ENCODE results near the gene OSBPL10.
A peak's percentile ranks its signal among the peaks of the same experiment; 100 is the strongest.

The OSBPL10 gene

DNA sequence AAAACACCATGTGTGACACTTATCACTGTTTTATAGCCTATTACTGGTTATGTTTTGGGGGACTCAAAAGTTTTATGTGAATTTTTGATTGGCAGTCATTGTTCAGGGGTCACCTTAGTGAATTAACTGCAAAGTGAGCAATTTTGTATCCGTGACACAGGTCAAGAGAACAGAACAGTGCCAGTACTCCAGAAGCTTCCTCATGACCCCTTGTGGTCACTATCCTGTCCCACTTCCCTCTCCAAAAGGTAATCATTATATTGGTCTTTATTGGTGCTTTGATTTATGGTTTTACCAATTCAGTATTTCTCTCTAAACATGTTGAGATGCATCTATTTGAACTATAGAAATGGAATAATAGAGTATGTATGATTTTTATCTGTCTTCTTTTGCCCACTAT lies 341.2 kb downstream of the OSBPL10 start:
- TF ChIP-seq, protein P1, sequence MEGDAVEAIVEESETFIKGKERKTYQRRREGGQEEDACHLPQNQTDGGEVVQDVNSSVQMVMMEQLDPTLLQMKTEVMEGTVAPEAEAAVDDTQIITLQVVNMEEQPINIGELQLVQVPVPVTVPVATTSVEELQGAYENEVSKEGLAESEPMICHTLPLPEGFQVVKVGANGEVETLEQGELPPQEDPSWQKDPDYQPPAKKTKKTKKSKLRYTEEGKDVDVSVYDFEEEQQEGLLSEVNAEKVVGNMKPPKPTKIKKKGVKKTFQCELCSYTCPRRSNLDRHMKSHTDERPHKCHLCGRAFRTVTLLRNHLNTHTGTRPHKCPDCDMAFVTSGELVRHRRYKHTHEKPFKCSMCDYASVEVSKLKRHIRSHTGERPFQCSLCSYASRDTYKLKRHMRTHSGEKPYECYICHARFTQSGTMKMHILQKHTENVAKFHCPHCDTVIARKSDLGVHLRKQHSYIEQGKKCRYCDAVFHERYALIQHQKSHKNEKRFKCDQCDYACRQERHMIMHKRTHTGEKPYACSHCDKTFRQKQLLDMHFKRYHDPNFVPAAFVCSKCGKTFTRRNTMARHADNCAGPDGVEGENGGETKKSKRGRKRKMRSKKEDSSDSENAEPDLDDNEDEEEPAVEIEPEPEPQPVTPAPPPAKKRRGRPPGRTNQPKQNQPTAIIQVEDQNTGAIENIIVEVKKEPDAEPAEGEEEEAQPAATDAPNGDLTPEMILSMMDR (IDR thresholded peaks at IDR 0.05; ENCODE audit: low read depth, low read length, missing control alignments) = no peak
- no peak overlapping the region for H3K4me3 ChIP-seq (replicated peaks; ENCODE audit: low read depth, low read length)
- DNase-seq (ENCODE audit: extremely low read depth, low read depth) = no peak

DNA sequence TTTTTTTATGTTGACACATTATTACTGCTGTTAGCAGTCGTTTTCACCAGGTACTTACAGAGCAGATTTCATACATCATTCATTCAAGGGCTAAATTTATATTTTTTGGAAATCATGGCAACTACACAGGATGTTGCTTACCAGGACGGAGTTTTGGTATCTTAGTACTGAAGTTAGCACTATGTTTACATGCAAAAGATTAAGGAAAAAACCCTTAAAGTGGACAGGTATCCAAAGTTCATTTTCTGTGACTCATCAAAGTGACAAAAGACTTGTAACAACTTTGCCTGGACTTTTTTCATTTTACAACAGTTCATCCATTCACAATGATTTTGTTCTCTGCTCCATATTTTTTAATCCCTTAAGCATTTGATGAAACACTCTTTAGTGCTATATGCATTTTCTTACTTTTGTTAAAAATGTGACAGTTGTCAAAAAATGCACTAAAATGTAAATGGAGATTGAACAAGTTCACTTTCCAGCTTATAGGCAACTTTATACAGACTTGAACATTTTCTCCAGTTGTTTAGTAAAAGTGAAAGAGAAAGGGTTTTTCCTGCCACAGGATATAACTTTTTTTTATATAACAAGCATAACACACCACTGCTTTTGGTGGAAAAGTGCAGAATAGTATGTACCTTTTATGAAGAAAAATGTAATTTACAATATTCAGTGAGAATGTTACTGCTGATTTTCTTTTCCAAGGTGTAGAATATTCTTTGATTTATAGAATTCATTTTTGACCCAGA lies 344.2 kb downstream of the OSBPL10 start:
- no peak for DNase-seq (ENCODE audit: extremely low read depth, low read depth)
- TF ChIP-seq, protein P1 (IDR thresholded peaks at IDR 0.05; ENCODE audit: low read depth, low read length, missing control alignments) = no peak
- H3K4me3 ChIP-seq (replicated peaks; ENCODE audit: low read depth, low read length) = no peak overlapping the region

DNA sequence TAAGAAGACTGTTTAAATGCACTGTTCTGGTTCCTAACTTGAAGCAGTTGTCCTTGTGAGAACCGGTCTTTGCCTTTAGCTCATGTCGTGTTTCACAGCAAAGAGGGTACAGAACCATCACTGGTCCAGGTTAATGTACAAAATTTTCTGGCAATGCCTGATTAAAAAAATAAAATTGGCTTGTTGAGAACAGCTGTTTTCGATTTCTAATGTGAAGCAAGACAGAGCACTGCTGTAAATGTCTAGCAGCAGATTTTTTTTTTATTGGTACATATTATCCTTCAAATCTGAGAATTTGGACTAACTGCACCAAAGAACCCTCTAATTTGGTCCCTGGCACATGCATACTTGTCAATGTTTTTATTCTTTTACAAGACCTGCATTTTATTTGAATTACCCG lies 345.0 kb downstream of the OSBPL10 start:
- DNase-seq (ENCODE audit: extremely low read depth, low read depth) = no peak
- TF ChIP-seq, protein P1 (IDR thresholded peaks at IDR 0.05; ENCODE audit: low read depth, low read length, missing control alignments) = no peak
- H3K4me3 ChIP-seq (replicated peaks; ENCODE audit: low read depth, low read length) = no peak overlapping the region

DNA sequence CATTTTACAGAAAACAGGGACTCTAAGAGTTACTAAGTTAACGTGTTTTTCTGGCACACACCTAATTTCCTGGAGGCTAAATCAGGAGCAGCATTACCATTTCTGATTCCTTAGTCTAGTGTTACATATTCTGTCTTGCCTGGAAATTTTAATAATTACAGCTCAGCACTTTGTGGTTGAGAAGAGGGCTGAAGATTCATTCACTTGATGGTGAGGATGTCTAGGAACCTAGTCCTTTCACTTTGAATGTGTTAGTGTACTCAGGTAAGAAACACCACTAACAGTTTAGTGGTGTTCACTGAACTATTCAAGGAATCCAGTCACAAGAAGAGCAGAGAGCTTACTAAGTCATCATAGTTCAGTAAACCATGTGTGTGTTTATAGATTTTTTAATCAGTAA lies 345.5 kb downstream of the OSBPL10 start:
- DNase-seq (ENCODE audit: extremely low read depth, low read depth) = no peak
- no peak overlapping the region for H3K4me3 ChIP-seq (replicated peaks; ENCODE audit: low read depth, low read length)
- TF ChIP-seq, protein P1 (IDR thresholded peaks at IDR 0.05; ENCODE audit: low read depth, low read length, missing control alignments) = no peak

DNA sequence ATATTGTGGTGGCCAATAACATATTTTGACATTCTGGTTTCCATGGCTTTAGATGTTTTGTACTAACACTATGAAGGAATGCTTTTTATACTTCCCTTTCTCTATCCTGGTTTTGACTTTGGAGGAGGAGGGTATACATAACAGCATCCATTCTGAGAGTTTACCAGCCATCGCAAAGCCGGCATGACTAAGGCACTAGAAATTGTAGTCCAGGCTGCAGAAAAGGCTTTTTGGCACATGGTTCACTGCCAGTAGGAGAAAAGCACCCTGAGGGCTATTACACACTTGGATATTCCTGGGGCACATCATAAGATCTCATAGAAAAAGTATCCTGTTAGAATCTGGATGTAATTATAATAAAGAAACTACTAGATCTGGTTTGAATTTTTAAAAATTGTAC lies 346.6 kb downstream of the OSBPL10 start:
- H3K4me3 ChIP-seq (replicated peaks; ENCODE audit: low read depth, low read length) = no peak overlapping the region
- DNase-seq (ENCODE audit: extremely low read depth, low read depth) = peak; percentile 76
- TF ChIP-seq, protein P1 (IDR thresholded peaks at IDR 0.05; ENCODE audit: low read depth, low read length, missing control alignments) = no peak

DNA sequence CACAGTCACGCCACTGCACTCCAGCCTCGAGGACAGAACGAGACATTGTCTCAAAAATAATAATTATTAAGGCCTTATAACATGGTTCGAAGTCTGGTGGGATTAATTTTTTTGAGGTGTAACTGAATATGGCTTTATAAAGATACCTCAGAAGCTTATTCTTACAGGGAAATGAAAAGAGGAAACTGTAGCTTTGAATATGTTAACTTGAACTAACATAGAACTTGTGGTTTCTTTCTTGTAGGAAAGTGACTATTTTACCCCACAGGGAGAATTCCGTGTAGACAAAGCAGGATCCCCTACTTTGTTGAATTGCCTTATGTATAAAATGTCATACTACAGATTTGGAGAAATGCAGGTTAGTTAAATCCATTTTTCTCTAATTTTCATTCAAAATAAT lies 352.0 kb downstream of the OSBPL10 start:
- TF ChIP-seq, protein P1 (IDR thresholded peaks at IDR 0.05; ENCODE audit: low read depth, low read length, missing control alignments) = no peak
- no peak overlapping the region for H3K4me3 ChIP-seq (replicated peaks; ENCODE audit: low read depth, low read length)
- no peak for DNase-seq (ENCODE audit: extremely low read depth, low read depth)

DNA sequence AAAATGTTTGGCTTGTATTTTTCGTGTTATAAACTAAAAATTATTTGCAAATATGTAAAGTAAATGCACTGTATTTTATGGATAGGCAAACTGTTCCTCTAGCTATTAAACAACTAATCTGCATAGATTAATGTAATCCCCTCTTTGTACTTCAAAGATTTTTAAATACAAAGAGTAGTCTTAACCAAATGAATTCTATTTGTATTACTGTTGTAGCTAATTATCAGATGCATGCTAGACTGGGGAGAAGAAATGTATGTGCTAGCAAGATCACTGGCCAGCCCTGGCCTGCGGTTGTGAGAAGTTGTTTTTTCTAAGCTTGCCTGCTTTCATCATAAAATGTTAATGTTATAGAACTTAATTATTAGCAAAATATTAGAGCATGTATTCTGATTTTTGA lies 355.7 kb downstream of the OSBPL10 start:
- TF ChIP-seq, protein P1 (IDR thresholded peaks at IDR 0.05; ENCODE audit: low read depth, low read length, missing control alignments) = no peak

More for the DNA sequence above, 355.7 kb downstream of the OSBPL10 start:
- H3K4me3 ChIP-seq (replicated peaks; ENCODE audit: low read depth, low read length) = no peak overlapping the region
- DNase-seq (ENCODE audit: extremely low read depth, low read depth) = no peak

Data from HFF-Myc (cell line).